HepG2 (cell line): Measurements from ENCODE around the gene KRTAP3-3. TPM values are rescaled to one million over a fixed set of nuclear protein-coding genes. Genes with fewer than 3 reads are reported as not detected.

Experiments
- ATAC-seq: fragments of 200-7000 bp; cut with Tn5 transposase; 3 replicates; pipeline ENCODE4 v1.9.1; 2020; ENCODE audit warnings: mild to moderate bottlenecking, moderate library complexity
- BruUV-seq: library from RNA; stranded (reverse); fragments of 400-500 nt; replicated peaks from 2 replicates; lab custom pipeline; 2021; lab: Mats Ljungman, UMichigan
- CTCF ChIA-PET: fragments of 300-600 bp; formaldehyde crosslinking; extraction: SDS; loops from one replicate; lab custom pipeline; 2021; ENCODE audit warnings: low total read pairs, inconsistent platforms, low intra/inter-chr PET ratio; lab: Yijun Ruan, JAX
- POLR2A ChIA-PET: fragments of 350-600 bp; sonication (Branson Sonifier 250); formaldehyde crosslinking; loops from one replicate; lab custom pipeline; 2020; ENCODE audit warnings: antibody characterized with exemption, inconsistent platforms; lab: Yijun Ruan, JAX
- DNase-seq: peaks from one replicate; pipeline ENCODE4 v3.0.0-alpha.2; 2015; ENCODE audit warnings: low spot score
- FAIRE-seq: peaks from 3 replicates; lab custom pipeline; 2011; peaks lifted over from hg19 to GRCh38; lab: Jason Lieb, UNC
- H2AFZ ChIP-seq: one replicate; pipeline ENCODE4 v1.6.1; 2011; ENCODE audit warnings: low read length, inconsistent platforms
- H3K27ac ChIP-seq: fragments of 300-600 bp; 3 replicates; pipeline ENCODE4 v1.8.0; 2011; ENCODE audit warnings: mixed run types, mild to moderate bottlenecking, mixed read lengths, low read length, inconsistent platforms; ENCODE audit not compliant: insufficient read depth; ENCODE audit errors: extremely low read length
- H3K27me3 ChIP-seq, 2 experiments: fragments of 200-600 bp in 1 of 2; 2 replicates in 1 of 2; 3 replicates in 1 of 2; pipeline versions ENCODE4 v1.6.0 to v1.8.0; 2011; ENCODE audit warnings: low read length in 2 of 2, mild to moderate bottlenecking in 2 of 2, moderate library complexity in 2 of 2, inconsistent platforms in 1 of 2; ENCODE audit not compliant: insufficient read depth in 2 of 2, control insufficient read depth in 1 of 2
- H3K36me3 ChIP-seq, 2 experiments: fragments of 200-600 bp in 1 of 2; replicated peaks in 1 of 2; 2 replicates in 1 of 2; 3 replicates in 1 of 2; pipeline versions ENCODE4 v1.5.1 to v1.8.0; 2011; ENCODE audit warnings: low read length in 2 of 2, inconsistent platforms in 1 of 2; ENCODE audit not compliant: insufficient read depth in 2 of 2, control insufficient read depth in 1 of 2
- H3K4me1 ChIP-seq: 2 replicates; pipeline ENCODE4 v1.5.1; 2012; ENCODE audit warnings: low read length, inconsistent platforms; ENCODE audit not compliant: insufficient read depth
- H3K4me2 ChIP-seq: 2 replicates; pipeline ENCODE4 v1.6.0; 2011; ENCODE audit warnings: low read depth, low read length, inconsistent platforms
- H3K4me3 ChIP-seq, 3 experiments: fragments of 200-600 bp in 1 of 3; sonication (generic), shearing (Covaris generic) in 1 of 3; replicated peaks in 1 of 3; 2 replicates each; pipeline ENCODE4 v1.5.1; 2011 to 2016; ENCODE audit warnings: low read length in 3 of 3, inconsistent platforms in 2 of 3, low read depth in 2 of 3, mild to moderate bottlenecking in 2 of 3, control low read depth in 1 of 3, mixed read lengths in 1 of 3; ENCODE audit not compliant: insufficient read depth in 1 of 3
- H3K79me2 ChIP-seq: one replicate; pipeline ENCODE4 v1.6.1; 2011; ENCODE audit warnings: low read length, inconsistent platforms; ENCODE audit not compliant: insufficient read depth
- H3K9ac ChIP-seq: 2 replicates; pipeline ENCODE4 v1.6.0; 2011; ENCODE audit warnings: mild to moderate bottlenecking, low read depth, low read length, inconsistent platforms; ENCODE audit not compliant: insufficient read depth
- H3K9me3 ChIP-seq: 2 replicates; pipeline ENCODE4 v1.5.1; 2012; ENCODE audit warnings: mild to moderate bottlenecking, low read length
- H4K20me1 ChIP-seq: 2 replicates; pipeline ENCODE4 v1.6.0; 2011; ENCODE audit warnings: inconsistent platforms, mild to moderate bottlenecking, low read length, moderate library complexity; ENCODE audit not compliant: insufficient read depth
- CREB1 ChIP-seq, 2 experiments: fragments of 450-650 bp in 1 of 2; IDR thresholded peaks; 2 replicates each; pipeline ENCODE4 v1.6.1; 2016 to 2017; ENCODE audit warnings: control low read depth in 1 of 2, mild to moderate bottlenecking in 1 of 2, missing compliant biosample characterization in 1 of 2, missing genetic modification characterization in 1 of 2
- NCOR1 ChIP-seq: fragments of 200-600 bp; sonication (generic); IDR thresholded peaks from 2 replicates; pipeline ENCODE4 v1.7.0; 2017; ENCODE audit warnings: antibody characterized with exemption, low read length, borderline replicate concordance
- RBAK ChIP-seq: sonication (generic); formaldehyde crosslinking; IDR thresholded peaks from 2 replicates; pipeline ENCODE4 v1.5.1; 2020; ENCODE audit warnings: mild to moderate bottlenecking, missing genetic modification reagents
- RELA ChIP-seq: sonication (generic); formaldehyde crosslinking; IDR thresholded peaks from 2 replicates; pipeline ENCODE4 v1.4.0; 2020; ENCODE audit warnings: missing genetic modification reagents
- STAG1 ChIP-seq: sonication (generic); formaldehyde crosslinking; IDR thresholded peaks from 2 replicates; pipeline ENCODE4 v1.4.0; 2020; ENCODE audit warnings: missing genetic modification reagents
- TCF12 ChIP-seq, 2 experiments: fragments of 450-650 bp in 1 of 2; sonication (generic) in 1 of 2; formaldehyde crosslinking in 1 of 2; IDR thresholded peaks; 2 replicates each; pipeline versions ENCODE4 v1.6.1 to v1.8.0; 2017 to 2022; ENCODE audit warnings: antibody characterized with exemption in 1 of 2, mild to moderate bottlenecking in 1 of 2, missing genetic modification reagents in 1 of 2, moderate library complexity in 1 of 2
- TGIF2 ChIP-seq: IDR thresholded peaks from 2 replicates; pipeline ENCODE4 v1.6.1; 2016; ENCODE audit warnings: control low read depth, missing compliant biosample characterization
- ZNF12 ChIP-seq: sonication (generic); formaldehyde crosslinking; IDR thresholded peaks from 2 replicates; pipeline ENCODE4 v1.5.0; 2020; ENCODE audit warnings: missing genetic modification reagents
- ZNF121 ChIP-seq: sonication (generic); formaldehyde crosslinking; IDR thresholded peaks from 2 replicates; pipeline ENCODE4 v1.5.0; 2020; ENCODE audit warnings: mild to moderate bottlenecking, missing genetic modification reagents
- ZNF383 ChIP-seq: sonication (generic); formaldehyde crosslinking; IDR thresholded peaks from 2 replicates; pipeline ENCODE4 v1.4.0; 2020; ENCODE audit warnings: missing genetic modification reagents, mild to moderate bottlenecking, borderline replicate concordance
- ZNF775 ChIP-seq: sonication (generic); formaldehyde crosslinking; IDR thresholded peaks from 2 replicates; pipeline ENCODE4 v1.4.0; 2020; ENCODE audit warnings: missing genetic modification reagents, mild to moderate bottlenecking, moderate library complexity, borderline replicate concordance
- ZNF850 ChIP-seq: sonication (generic); formaldehyde crosslinking; conservative IDR thresholded peaks from 2 replicates; pipeline ENCODE4 v1.9.0; 2021; ENCODE audit warnings: mild to moderate bottlenecking, missing genetic modification reagents
- WGBS: methylation state at CpG from one replicate; pipeline ENCODE4 v1.1.6; 2017; ENCODE audit warnings: low lambda C conversion rate; 5-methylcytosine and 5-hydroxymethylcytosine counted together
- in situ Hi-C: cut with HindIII; loops from 2 replicates; pipeline ENCODE4 v1.10.0; 2017; ENCODE audit warnings: low pct_unique_long_range_greater_than_20kb; ENCODE audit not compliant: extremely low pct_ligation_motif_present
- intact Hi-C: fragments of 100-400 bp; cut with micrococcal nuclease; formaldehyde crosslinking; loops from one replicate; pipeline ENCODE4 v1.10.0; 2022; ENCODE audit not compliant: unreplicated experiment
- polyA plus RNA-seq, 8 experiments: library from polyadenylated mRNA; depleted of rRNA in 3 of 8; stranded (reverse) in 7 of 8; unstranded in 1 of 8; fragments of >200 nt; fragmentation: Illumina TruSeq in 4 of 8; extraction: Trizol in 4 of 8; gene quantifications; 2 replicates each; pipeline versions ENCODE4 v1.2.1 to v1.2.3, GENCODE V29; 2011 to 2016; ENCODE audit warnings: low read depth in 4 of 8, missing spikeins in 1 of 8, mixed read lengths in 1 of 8; ENCODE audit not compliant: insufficient read depth in 1 of 8
- total RNA-seq, 5 experiments: library from RNA; depleted of rRNA; stranded (reverse); fragments of >200 nt; fragmentation: Illumina TruSeq; extraction: Trizol; gene quantifications; 2 replicates each; pipeline ENCODE4 v1.2.3, GENCODE V29; 2016; ENCODE audit warnings: low read depth in 1 of 5
- TF ChIP-seq, protein P1 (sequence below): sonication (generic); formaldehyde crosslinking; IDR thresholded peaks from 2 replicates; pipeline ENCODE4 v1.9.0; 2021; ENCODE audit warnings: missing genetic modification reagents, borderline replicate concordance
- TF ChIP-seq, protein P2 (sequence below): sonication (generic); formaldehyde crosslinking; conservative IDR thresholded peaks from 2 replicates; pipeline ENCODE4 v1.4.0; 2020; ENCODE audit warnings: missing genetic modification reagents
- TF ChIP-seq, protein P3 (sequence below): sonication (generic); formaldehyde crosslinking; conservative IDR thresholded peaks from 2 replicates; pipeline ENCODE4 v1.4.0; 2020; ENCODE audit warnings: missing genetic modification reagents
- TF ChIP-seq, protein P4 (sequence below): sonication (generic); formaldehyde crosslinking; IDR thresholded peaks from 2 replicates; pipeline ENCODE4 v1.4.0; 2020; ENCODE audit warnings: mild to moderate bottlenecking, missing genetic modification reagents

KRTAP3-3 gene
- total and polyA plus RNA-seq, 2 of the 13 experiments (the other 11 are each of a cell fraction or from before 2014, with no cell fraction given), result not detected

DNA sequence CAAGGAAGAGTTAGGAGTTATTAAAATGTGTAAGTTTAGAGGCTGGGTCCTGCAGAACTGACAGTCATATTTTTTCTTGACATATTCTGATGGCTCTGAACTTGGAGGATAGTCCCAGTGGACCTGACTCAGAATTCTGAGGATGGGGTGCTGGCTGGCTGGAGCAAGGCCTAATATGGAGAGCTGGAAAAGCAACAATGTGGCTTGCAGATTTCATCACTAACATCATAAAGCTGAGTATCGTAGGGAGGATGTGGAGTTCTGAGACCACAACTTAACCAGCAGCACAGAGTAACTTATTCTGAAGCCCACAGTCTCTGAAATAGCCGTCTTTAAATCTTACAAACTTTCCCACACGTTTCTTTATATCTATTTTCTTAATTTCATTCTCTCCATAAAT lies 30.7 kb upstream of the KRTAP3-3 start:
- intact Hi-C loops (no loop called here), in situ Hi-C loops (no loop called here)
- DNase-seq (no peak), FAIRE-seq (no peak), ATAC-seq (no peak)
- Histone ChIP-seq H3K27me3 (no peaks in the 10 kb centered on the region; a peak in 1 of 5 replicates), H3K27ac (no peak overlapping the region), H4K20me1 (no peaks in the 10 kb centered on the region), H3K36me3 (no peaks in the 10 kb centered on the region), H3K79me2 (no peaks in the 10 kb centered on the region), H3K4me2 (no peak overlapping the region), H3K4me3 (no peak overlapping the region), H3K9ac (no peak overlapping the region), H3K4me1 (peaks cover 8% of the 10 kb centered on the region; the same call in 1 of the 2 replicates), H3K9me3 (no peaks in the 10 kb centered on the region; the same call in 1 of the 2 replicates), H2AFZ (no peak overlapping the region)
- CTCF ChIA-PET, result no interaction called here
- no peak for TF ChIP-seq ZNF850 (CRISPR knock-in tag)
- TF ChIP-seq ZNF121, result no peak
- no peak for TF ChIP-seq ZNF775 (CRISPR knock-in tag)
- TF ChIP-seq TCF12 (IDR thresholded peaks at IDR 0.05), result no peak
- no peak for TF ChIP-seq TCF12 (CRISPR knock-in tag; IDR thresholded peaks at IDR 0.05)
- no peak for TF ChIP-seq NCOR1
- no peak for TF ChIP-seq ZNF12
- TF ChIP-seq, protein P1, sequence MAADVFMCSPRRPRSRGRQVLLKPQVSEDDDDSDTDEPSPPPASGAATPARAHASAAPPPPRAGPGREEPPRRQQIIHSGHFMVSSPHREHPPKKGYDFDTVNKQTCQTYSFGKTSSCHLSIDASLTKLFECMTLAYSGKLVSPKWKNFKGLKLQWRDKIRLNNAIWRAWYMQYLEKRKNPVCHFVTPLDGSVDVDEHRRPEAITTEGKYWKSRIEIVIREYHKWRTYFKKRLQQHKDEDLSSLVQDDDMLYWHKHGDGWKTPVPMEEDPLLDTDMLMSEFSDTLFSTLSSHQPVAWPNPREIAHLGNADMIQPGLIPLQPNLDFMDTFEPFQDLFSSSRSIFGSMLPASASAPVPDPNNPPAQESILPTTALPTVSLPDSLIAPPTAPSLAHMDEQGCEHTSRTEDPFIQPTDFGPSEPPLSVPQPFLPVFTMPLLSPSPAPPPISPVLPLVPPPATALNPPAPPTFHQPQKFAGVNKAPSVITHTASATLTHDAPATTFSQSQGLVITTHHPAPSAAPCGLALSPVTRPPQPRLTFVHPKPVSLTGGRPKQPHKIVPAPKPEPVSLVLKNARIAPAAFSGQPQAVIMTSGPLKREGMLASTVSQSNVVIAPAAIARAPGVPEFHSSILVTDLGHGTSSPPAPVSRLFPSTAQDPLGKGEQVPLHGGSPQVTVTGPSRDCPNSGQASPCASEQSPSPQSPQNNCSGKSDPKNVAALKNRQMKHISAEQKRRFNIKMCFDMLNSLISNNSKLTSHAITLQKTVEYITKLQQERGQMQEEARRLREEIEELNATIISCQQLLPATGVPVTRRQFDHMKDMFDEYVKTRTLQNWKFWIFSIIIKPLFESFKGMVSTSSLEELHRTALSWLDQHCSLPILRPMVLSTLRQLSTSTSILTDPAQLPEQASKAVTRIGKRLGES, result no peak
- TF ChIP-seq, protein P2, sequence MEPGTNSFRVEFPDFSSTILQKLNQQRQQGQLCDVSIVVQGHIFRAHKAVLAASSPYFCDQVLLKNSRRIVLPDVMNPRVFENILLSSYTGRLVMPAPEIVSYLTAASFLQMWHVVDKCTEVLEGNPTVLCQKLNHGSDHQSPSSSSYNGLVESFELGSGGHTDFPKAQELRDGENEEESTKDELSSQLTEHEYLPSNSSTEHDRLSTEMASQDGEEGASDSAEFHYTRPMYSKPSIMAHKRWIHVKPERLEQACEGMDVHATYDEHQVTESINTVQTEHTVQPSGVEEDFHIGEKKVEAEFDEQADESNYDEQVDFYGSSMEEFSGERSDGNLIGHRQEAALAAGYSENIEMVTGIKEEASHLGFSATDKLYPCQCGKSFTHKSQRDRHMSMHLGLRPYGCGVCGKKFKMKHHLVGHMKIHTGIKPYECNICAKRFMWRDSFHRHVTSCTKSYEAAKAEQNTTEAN (CRISPR knock-in tag), result no peak
- no peak for TF ChIP-seq CREB1 (IDR thresholded peaks at IDR 0.05)
- no peak for TF ChIP-seq CREB1 (CRISPR knock-in tag; IDR thresholded peaks at IDR 0.05)
- no peak for TF ChIP-seq STAG1 (CRISPR knock-in tag)
- no peak for TF ChIP-seq RBAK (CRISPR knock-in tag)
- TF ChIP-seq TGIF2, result no peak
- no peak for TF ChIP-seq ZNF383 (CRISPR knock-in tag)
- TF ChIP-seq, protein P3, sequence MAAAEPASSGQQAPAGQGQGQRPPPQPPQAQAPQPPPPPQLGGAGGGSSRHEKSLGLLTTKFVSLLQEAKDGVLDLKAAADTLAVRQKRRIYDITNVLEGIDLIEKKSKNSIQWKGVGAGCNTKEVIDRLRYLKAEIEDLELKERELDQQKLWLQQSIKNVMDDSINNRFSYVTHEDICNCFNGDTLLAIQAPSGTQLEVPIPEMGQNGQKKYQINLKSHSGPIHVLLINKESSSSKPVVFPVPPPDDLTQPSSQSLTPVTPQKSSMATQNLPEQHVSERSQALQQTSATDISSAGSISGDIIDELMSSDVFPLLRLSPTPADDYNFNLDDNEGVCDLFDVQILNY (CRISPR knock-in tag), result no peak
- TF ChIP-seq RELA (CRISPR knock-in tag), result no peak
- TF ChIP-seq, protein P4, sequence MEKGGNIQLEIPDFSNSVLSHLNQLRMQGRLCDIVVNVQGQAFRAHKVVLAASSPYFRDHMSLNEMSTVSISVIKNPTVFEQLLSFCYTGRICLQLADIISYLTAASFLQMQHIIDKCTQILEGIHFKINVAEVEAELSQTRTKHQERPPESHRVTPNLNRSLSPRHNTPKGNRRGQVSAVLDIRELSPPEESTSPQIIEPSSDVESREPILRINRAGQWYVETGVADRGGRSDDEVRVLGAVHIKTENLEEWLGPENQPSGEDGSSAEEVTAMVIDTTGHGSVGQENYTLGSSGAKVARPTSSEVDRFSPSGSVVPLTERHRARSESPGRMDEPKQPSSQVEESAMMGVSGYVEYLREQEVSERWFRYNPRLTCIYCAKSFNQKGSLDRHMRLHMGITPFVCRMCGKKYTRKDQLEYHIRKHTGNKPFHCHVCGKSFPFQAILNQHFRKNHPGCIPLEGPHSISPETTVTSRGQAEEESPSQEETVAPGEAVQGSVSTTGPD (CRISPR knock-in tag), result no peak
- BruUV-seq, result no TSS peak
- POLR2A ChIA-PET, result no interaction called here
- 45% methylated on average over 3 of the region's 3 CpGs for WGBS
